DLD1 (cell line): ENCODE results near the gene SRR.

Source experiments
- in situ Hi-C: cut with HindIII; loops from 2 replicates; pipeline ENCODE4 v1.10.0; 2017; ENCODE audit warnings: low sequenced_read_pairs

SRR gene

GRCh38 chr17:2369551-2370210 lies 65.9 kb downstream of the SRR start:
- in situ Hi-C loops = no loop called here

DNA sequence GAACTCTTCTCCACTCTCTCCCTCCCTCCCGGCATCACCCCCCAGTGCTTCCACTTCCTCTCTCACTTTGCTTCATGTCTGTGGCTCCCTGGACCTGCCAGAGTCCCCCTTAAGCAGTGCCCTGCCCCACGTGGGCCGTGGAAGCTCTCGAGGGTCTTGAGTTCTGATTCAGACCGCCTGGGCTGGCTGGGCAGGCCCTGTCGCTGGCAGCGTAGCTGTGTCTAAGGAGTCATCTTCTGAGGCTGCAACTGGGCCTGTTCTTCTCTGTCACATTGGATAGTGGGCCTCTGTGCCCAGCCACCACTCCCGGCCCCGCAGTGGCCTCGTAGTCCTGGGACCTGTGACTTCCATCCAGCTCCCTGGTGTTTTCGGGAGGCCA lies 66.5 kb downstream of the SRR start:
- in situ Hi-C loops = no loop called here

GRCh38 chr17:2371183-2372130 lies 67.7 kb downstream of the SRR start:
- in situ Hi-C loops = no loop called here

GRCh38 chr17:2372180-2372579 lies 68.4 kb downstream of the SRR start:
- in situ Hi-C loops = no loop called here

GRCh38 chr17:2372681-2373080 lies 68.9 kb downstream of the SRR start:
- in situ Hi-C loops = no loop called here

GRCh38 chr17:2373179-2373578 lies 69.4 kb downstream of the SRR start:
- in situ Hi-C loops = no loop called here
